ENCODE results near the gene PYY. TPM values are rescaled to one million over a fixed set of nuclear protein-coding genes. Genes with fewer than 3 reads are reported as not detected.
A peak's percentile ranks its signal among the peaks of the same experiment; 100 is the strongest.
"Not testable (repeated sequence)": the region's sequence is repeated elsewhere in the genome, so short reads cannot be mapped to it uniquely, and the experiment has no call there.

PYY gene
- total RNA-seq, 1 experiment from 2014 or later, result not detected

- BruUV-seq (replicated peaks), result no TSS peak
- H3K9me3 Mint-ChIP-seq (ENCODE audit: low read depth, unreplicated experiment), result no peaks in the 10 kb centered on the region
- intact Hi-C loops (cut with micrococcal nuclease; ENCODE audit: unreplicated experiment), result no loop called here
- no peaks in the 10 kb centered on the region for H3K36me3 Mint-ChIP-seq (ENCODE audit: insufficient read depth, unreplicated experiment)
- TF ChIP-seq CTCF (IDR thresholded peaks at IDR 0.05; ENCODE audit: unreplicated experiment), result no peak
- CTCF ChIA-PET, result no interaction called here
- no peak within 1 kb of the TSS for H3K27ac Mint-ChIP-seq (ENCODE audit: unreplicated experiment)
- peaks cover 11% of the 10 kb centered on the region for H3K4me1 Mint-ChIP-seq (ENCODE audit: low read depth, unreplicated experiment)
- H3K4me3 Mint-ChIP-seq (ENCODE audit: low read depth, unreplicated experiment), result no peak within 1 kb of the TSS
- peaks cover 77% of the 10 kb centered on the region for H3K27me3 Mint-ChIP-seq (ENCODE audit: unreplicated experiment)
- no peak for DNase-seq
Observed at GRCh38 chr17:43942051-43942685, 11.6 kb downstream of the PYY start, which contains the start of gene PPY. TSS of gene PPY (minus strand) at chr17:43942476. CDS start at chr17:43941654, 822 bp downstream.

GRCh38 chr17:43940630-43941029, 13.1 kb downstream of the PYY start:
- no peak overlapping the region for H3K4me3 Mint-ChIP-seq (ENCODE audit: low read depth, unreplicated experiment)
- H3K27ac Mint-ChIP-seq (ENCODE audit: unreplicated experiment), result no peak overlapping the region
- no peaks in the 10 kb centered on the region for H3K9me3 Mint-ChIP-seq (ENCODE audit: low read depth, unreplicated experiment)
- intact Hi-C loops (cut with micrococcal nuclease; ENCODE audit: unreplicated experiment), result no loop called here
- H3K27me3 Mint-ChIP-seq (ENCODE audit: unreplicated experiment), result peaks cover 81% of the 10 kb centered on the region
- peak; percentile 73 for DNase-seq
- CTCF ChIA-PET, result interaction anchor here (1.1 to 1.6 kb wide), 2 partner anchors 24 to 101 kb away, joined by 3 to 5 read pairs; no protein-coding TSS in a partner anchor
- no TSS peak for BruUV-seq (replicated peaks)
- TF ChIP-seq CTCF (IDR thresholded peaks at IDR 0.05; ENCODE audit: unreplicated experiment), result peak; percentile 89
- H3K4me1 Mint-ChIP-seq (ENCODE audit: low read depth, unreplicated experiment), result peaks cover 11% of the 10 kb centered on the region
- H3K36me3 Mint-ChIP-seq (ENCODE audit: insufficient read depth, unreplicated experiment), result no peaks in the 10 kb centered on the region

- intact Hi-C loops (cut with micrococcal nuclease; ENCODE audit: unreplicated experiment), result no loop called here
- no peak for TF ChIP-seq CTCF (IDR thresholded peaks at IDR 0.05; ENCODE audit: unreplicated experiment)
- peaks cover 6% of the 10 kb centered on the region for H3K4me1 Mint-ChIP-seq (ENCODE audit: low read depth, unreplicated experiment)
- H3K36me3 Mint-ChIP-seq (ENCODE audit: insufficient read depth, unreplicated experiment), result no peaks in the 10 kb centered on the region
- H3K9me3 Mint-ChIP-seq (ENCODE audit: low read depth, unreplicated experiment), result no peaks in the 10 kb centered on the region
- no TSS peak for BruUV-seq (replicated peaks)
- CTCF ChIA-PET, result interaction anchor here (1.1 to 1.6 kb wide), 3 partner anchors 13 to 101 kb away, joined by 3 to 5 read pairs (median 3); no protein-coding TSS in a partner anchor
- no peak overlapping the region for H3K4me3 Mint-ChIP-seq (ENCODE audit: low read depth, unreplicated experiment)
- H3K27ac Mint-ChIP-seq (ENCODE audit: unreplicated experiment), result no peak overlapping the region
- DNase-seq, result no peak
- peaks cover 80% of the 10 kb centered on the region for H3K27me3 Mint-ChIP-seq (ENCODE audit: unreplicated experiment)
Observed at GRCh38 chr17:43939886-43940285, 13.9 kb downstream of the PYY start.

DNA sequence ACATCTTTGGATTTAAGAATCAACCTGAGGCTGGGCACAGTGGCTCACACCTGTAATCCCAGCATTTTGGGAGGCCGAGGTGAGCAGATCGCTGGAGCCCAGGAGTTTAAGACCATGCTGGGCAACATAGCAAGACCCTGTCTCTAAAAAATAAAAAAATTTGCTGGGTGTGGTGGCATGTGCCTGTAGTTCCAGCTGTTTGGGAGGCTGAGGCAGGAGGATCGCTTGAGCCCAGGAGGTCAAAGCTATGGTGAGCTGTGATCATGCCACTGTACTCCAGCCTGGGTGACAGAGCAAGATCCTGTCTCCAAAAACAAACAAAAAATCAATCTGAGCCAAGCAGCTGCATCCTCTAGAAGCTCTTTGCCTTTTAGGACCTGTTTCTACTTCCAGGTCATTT, 14.3 kb downstream of the PYY start:
- H3K4me1 Mint-ChIP-seq (ENCODE audit: low read depth, unreplicated experiment); H3K27ac Mint-ChIP-seq (ENCODE audit: unreplicated experiment); BruUV-seq (replicated peaks); H3K36me3 Mint-ChIP-seq (ENCODE audit: insufficient read depth, unreplicated experiment); H3K4me3 Mint-ChIP-seq (ENCODE audit: low read depth, unreplicated experiment); intact Hi-C loops (cut with micrococcal nuclease; ENCODE audit: unreplicated experiment); H3K9me3 Mint-ChIP-seq (ENCODE audit: low read depth, unreplicated experiment); DNase-seq: not testable (repeated sequence)
- CTCF ChIA-PET, result interaction anchor here (1.1 to 1.3 kb wide), 2 partner anchors 13 to 23 kb away, joined by 3 read pairs; no protein-coding TSS in a partner anchor
- peaks cover 80% of the 10 kb centered on the region for H3K27me3 Mint-ChIP-seq (ENCODE audit: unreplicated experiment)

- BruUV-seq (replicated peaks), result no TSS peak
- peaks cover 82% of the 10 kb centered on the region for H3K27me3 Mint-ChIP-seq (ENCODE audit: unreplicated experiment)
- CTCF ChIA-PET, result interaction anchor here (1.3 kb wide), 1 partner anchor 12 kb away, joined by 3 read pairs; no protein-coding TSS in a partner anchor
- TF ChIP-seq CTCF (IDR thresholded peaks at IDR 0.05; ENCODE audit: unreplicated experiment), result no peak
- intact Hi-C loops (cut with micrococcal nuclease; ENCODE audit: unreplicated experiment), result no loop called here
- H3K4me3 Mint-ChIP-seq (ENCODE audit: low read depth, unreplicated experiment), result no peak overlapping the region
- H3K9me3 Mint-ChIP-seq (ENCODE audit: low read depth, unreplicated experiment), result no peaks in the 10 kb centered on the region
- no peak overlapping the region for H3K27ac Mint-ChIP-seq (ENCODE audit: unreplicated experiment)
- H3K4me1 Mint-ChIP-seq (ENCODE audit: low read depth, unreplicated experiment), result no peaks in the 10 kb centered on the region
- no peaks in the 10 kb centered on the region for H3K36me3 Mint-ChIP-seq (ENCODE audit: insufficient read depth, unreplicated experiment)
- no peak for DNase-seq
Observed at GRCh38 chr17:43938838-43939182, 14.9 kb downstream of the PYY start.
